ENCODE results near the gene SVIL. TPM values are rescaled to one million over a fixed set of nuclear protein-coding genes. Genes with fewer than 3 reads are reported as not detected.

SVIL gene
- total RNA-seq, 2 experiments from 2014 or later: 12.5 to 17.0 TPM

- DNase-seq (no peak), ATAC-seq (no peak)
- no peaks in the 10 kb centered on the region for H3K9me3 Mint-ChIP-seq (ENCODE audit: low read depth)
- intact Hi-C loops (cut with DNase I, micrococcal nuclease): no loop called here
- no peak overlapping the region for H3K4me3 Mint-ChIP-seq
- POLR2A ChIA-PET: no interaction called here
- H3K4me1 Mint-ChIP-seq: peaks cover 11% of the 10 kb centered on the region
- H3K27me3 Mint-ChIP-seq: peaks cover under 1% of the 10 kb centered on the region
- H3K36me3 Mint-ChIP-seq (ENCODE audit: low read depth): peaks cover 20% of the 10 kb centered on the region
- CTCF ChIA-PET: interaction anchor here (0.6 kb wide), 1 partner anchor 186 kb away, joined by 3 read pairs; no protein-coding TSS in a partner anchor
- no peak overlapping the region for H3K27ac Mint-ChIP-seq
These were observed 31.4 kb upstream of the SVIL start for GRCh38 chr10:29666201-29666600.

GRCh38 chr10:29663718-29664117, 28.9 kb upstream of the SVIL start:
- intact Hi-C loops (cut with DNase I, micrococcal nuclease): no loop called here
- POLR2A ChIA-PET: no interaction called here
- Mint-ChIP-seq H3K9me3 (ENCODE audit: low read depth) (no peaks in the 10 kb centered on the region), H3K4me3 (no peak overlapping the region), H3K36me3 (ENCODE audit: low read depth) (peaks cover 8% of the 10 kb centered on the region), H3K27ac (no peak overlapping the region), H3K27me3 (peaks cover 4% of the 10 kb centered on the region), H3K4me1 (peaks cover 23% of the 10 kb centered on the region)
- CTCF ChIA-PET: no interaction called here
- ATAC-seq (no peak), DNase-seq (no peak)

- Mint-ChIP-seq H3K36me3 (ENCODE audit: low read depth) (peaks cover 36% of the 10 kb centered on the region), H3K4me3 (peak overlapping the region; percentile 32), H3K9me3 (ENCODE audit: low read depth) (peaks cover 4% of the 10 kb centered on the region), H3K27me3 (peaks cover 4% of the 10 kb centered on the region), H3K4me1 (peaks cover 40% of the 10 kb centered on the region), H3K27ac (peak overlapping the region; percentile 6)
- intact Hi-C loops (cut with DNase I, micrococcal nuclease): loop anchor here (1.0 to 5.0 kb wide), 10 partner anchors 13 to 778 kb away; no protein-coding TSS in a partner anchor
- DNase-seq (peak; percentile 76), ATAC-seq (peak; percentile 99)
- POLR2A ChIA-PET: interaction anchor here (0.7 kb wide), 1 partner anchor 74 kb away, joined by 5 read pairs; no protein-coding TSS in a partner anchor
- CTCF ChIA-PET: no interaction called here
These were observed 24.5 kb upstream of the SVIL start for GRCh38 chr10:29658984-29659965.

- H3K4me1 Mint-ChIP-seq: peaks cover 40% of the 10 kb centered on the region
- POLR2A ChIA-PET: interaction anchor here (1.1 kb wide), 1 partner anchor 31 kb away, joined by 8 read pairs; no protein-coding TSS in a partner anchor
- peaks cover 4% of the 10 kb centered on the region for H3K9me3 Mint-ChIP-seq (ENCODE audit: low read depth)
- H3K27ac Mint-ChIP-seq: no peak overlapping the region
- DNase-seq: no peak
- intact Hi-C loops (cut with DNase I, micrococcal nuclease): loop anchor here (1.0 to 5.0 kb wide), 4 partner anchors 25 to 780 kb away; no protein-coding TSS in a partner anchor
- no peak overlapping the region for H3K4me3 Mint-ChIP-seq
- no peak for ATAC-seq
- CTCF ChIA-PET: interaction anchor here (0.9 to 1.7 kb wide), 2 partner anchors 9 to 31 kb away, joined by 6 to 9 read pairs; no protein-coding TSS in a partner anchor
- H3K36me3 Mint-ChIP-seq (ENCODE audit: low read depth): peaks cover 36% of the 10 kb centered on the region
- H3K27me3 Mint-ChIP-seq: peaks cover 4% of the 10 kb centered on the region
These were observed 23.0 kb upstream of the SVIL start for GRCh38 chr10:29657719-29658274.

GRCh38 chr10:29656451-29656992, 21.8 kb upstream of the SVIL start:
- Mint-ChIP-seq H3K9me3 (ENCODE audit: low read depth) (peaks cover 4% of the 10 kb centered on the region), H3K4me1 (peaks cover 39% of the 10 kb centered on the region), H3K36me3 (ENCODE audit: low read depth) (peaks cover 36% of the 10 kb centered on the region), H3K4me3 (no peak overlapping the region), H3K27ac (no peak overlapping the region), H3K27me3 (peaks cover 4% of the 10 kb centered on the region)
- intact Hi-C loops (cut with DNase I, micrococcal nuclease): loop anchor here in 1 of 2 experiments (5.0 kb wide), 2 partner anchors 244 to 781 kb away; no protein-coding TSS in a partner anchor
- DNase-seq: no peak
- no peak for ATAC-seq
- POLR2A ChIA-PET: no interaction called here
- CTCF ChIA-PET: no interaction called here

DNA sequence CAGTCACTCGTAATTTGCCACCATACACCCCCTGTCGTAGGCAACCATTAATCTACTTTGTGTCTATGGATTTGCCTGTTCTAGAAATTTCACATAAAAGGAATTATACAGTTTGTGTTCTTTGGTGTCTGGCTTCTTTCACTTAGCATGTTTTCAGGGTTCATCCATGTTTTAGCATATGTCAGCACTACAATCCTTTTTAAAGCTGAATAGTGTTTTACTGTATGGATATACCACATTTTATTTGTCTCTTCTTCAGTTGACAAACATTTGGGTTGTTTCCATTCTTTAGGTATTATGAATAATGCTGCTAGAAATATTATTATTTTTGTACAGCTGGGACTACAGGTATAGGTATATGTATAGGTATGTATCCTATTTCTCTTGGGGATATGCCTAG, 17.4 kb upstream of the SVIL start:
- peaks cover 4% of the 10 kb centered on the region for H3K9me3 Mint-ChIP-seq (ENCODE audit: low read depth)
- no peak for ATAC-seq
- POLR2A ChIA-PET: no interaction called here
- H3K4me1 Mint-ChIP-seq: peaks cover 34% of the 10 kb centered on the region
- no peaks in the 10 kb centered on the region for H3K27me3 Mint-ChIP-seq
- intact Hi-C loops (cut with DNase I, micrococcal nuclease): no loop called here
- no peak overlapping the region for H3K27ac Mint-ChIP-seq
- peaks cover 29% of the 10 kb centered on the region for H3K36me3 Mint-ChIP-seq (ENCODE audit: low read depth)
- no peak overlapping the region for H3K4me3 Mint-ChIP-seq
- CTCF ChIA-PET: no interaction called here
- no peak for DNase-seq

DNA sequence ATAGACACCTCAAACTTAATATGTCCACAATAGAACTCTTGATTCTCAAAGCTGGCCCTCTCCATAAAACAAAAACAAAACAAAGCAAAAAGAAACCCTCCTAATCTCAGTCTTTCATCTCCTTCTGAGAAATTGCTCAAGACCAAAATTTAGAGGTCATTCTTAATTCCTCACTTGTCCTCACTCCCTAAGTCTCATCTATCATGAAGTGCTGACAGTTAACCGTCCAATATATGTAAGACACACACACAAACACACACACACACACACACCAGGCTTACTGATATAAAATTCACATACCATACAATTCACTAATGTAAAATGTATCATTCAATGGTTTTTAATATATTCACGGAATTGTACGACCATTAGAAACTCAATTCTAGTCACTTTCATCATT, 17.0 kb upstream of the SVIL start:
- ChIA-PET CTCF (no interaction called here), POLR2A (no interaction called here)
- Mint-ChIP-seq H3K9me3 (ENCODE audit: low read depth) (peaks cover 4% of the 10 kb centered on the region), H3K4me3 (no peak overlapping the region), H3K27me3 (no peaks in the 10 kb centered on the region), H3K36me3 (ENCODE audit: low read depth) (peaks cover 25% of the 10 kb centered on the region), H3K27ac (no peak overlapping the region), H3K4me1 (peaks cover 37% of the 10 kb centered on the region)
- ATAC-seq (no peak), DNase-seq (no peak)
- intact Hi-C loops (cut with DNase I, micrococcal nuclease): no loop called here

GRCh38 chr10:29650552-29650944, 15.8 kb upstream of the SVIL start:
- ChIA-PET CTCF (no interaction called here), POLR2A (no interaction called here)
- no peak for DNase-seq
- H3K27me3 Mint-ChIP-seq: no peaks in the 10 kb centered on the region
- peaks cover 47% of the 10 kb centered on the region for H3K4me1 Mint-ChIP-seq
- no peak overlapping the region for H3K27ac Mint-ChIP-seq
- no peaks in the 10 kb centered on the region for H3K9me3 Mint-ChIP-seq (ENCODE audit: low read depth)
- H3K4me3 Mint-ChIP-seq: no peak overlapping the region
- H3K36me3 Mint-ChIP-seq (ENCODE audit: low read depth): peaks cover 14% of the 10 kb centered on the region
- intact Hi-C loops (cut with DNase I, micrococcal nuclease): no loop called here
- no peak for ATAC-seq

DNA sequence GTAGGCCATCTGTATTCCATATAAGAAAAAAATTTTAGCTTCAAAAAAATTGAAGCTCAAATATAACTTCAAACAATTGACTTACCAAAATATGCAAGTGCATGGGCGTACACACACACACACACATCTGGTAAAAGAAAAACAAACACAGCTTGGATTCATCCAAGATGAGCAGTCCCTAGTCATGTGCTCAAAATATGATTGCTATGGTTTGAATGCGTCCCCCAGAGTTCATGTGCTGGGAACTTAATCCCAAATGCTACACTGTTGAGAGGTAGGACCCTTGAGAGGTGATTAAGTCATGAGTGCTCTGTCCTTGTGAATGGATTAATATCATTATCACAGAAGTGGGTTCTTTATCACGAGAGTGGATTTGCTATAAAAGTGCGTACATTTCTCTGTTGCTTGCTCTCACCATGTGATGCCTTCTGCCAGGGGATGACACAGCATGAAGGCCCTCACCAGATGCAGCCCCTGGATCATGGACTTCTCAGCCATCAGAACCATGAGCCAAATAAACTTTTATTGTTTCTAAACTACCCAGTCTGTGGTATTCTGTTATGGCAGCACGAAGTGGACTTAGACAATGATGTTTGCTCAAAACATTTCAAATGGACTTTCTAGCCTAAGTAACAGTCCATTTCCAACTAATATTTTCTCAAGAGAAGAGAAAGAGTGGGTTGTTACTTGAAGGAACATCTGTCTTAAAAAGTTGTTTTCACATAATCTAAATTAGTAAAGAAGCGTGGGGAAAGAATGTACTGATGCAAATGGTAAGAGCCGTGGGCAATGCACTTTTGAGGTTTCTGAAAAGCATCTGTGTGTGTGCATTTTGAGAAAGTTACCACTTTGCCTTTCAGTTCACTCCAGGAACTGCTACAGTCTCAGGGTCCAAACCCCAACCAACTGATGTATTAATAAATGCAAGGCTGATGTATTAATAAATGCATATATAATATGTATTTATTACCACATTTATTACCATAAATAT, 15.1 kb upstream of the SVIL start:
- ATAC-seq (no peak), DNase-seq (no peak)
- Mint-ChIP-seq H3K9me3 (ENCODE audit: low read depth) (no peaks in the 10 kb centered on the region), H3K27me3 (no peaks in the 10 kb centered on the region), H3K36me3 (ENCODE audit: low read depth) (peaks cover 7% of the 10 kb centered on the region), H3K4me3 (no peak overlapping the region), H3K4me1 (peaks cover 47% of the 10 kb centered on the region), H3K27ac (no peak overlapping the region)
- ChIA-PET POLR2A (no interaction called here), CTCF (interaction anchor here (3.4 kb wide), 1 partner anchor 8 kb away, joined by 9 read pairs; no protein-coding TSS in a partner anchor)
- intact Hi-C loops (cut with DNase I, micrococcal nuclease): no loop called here

DNA sequence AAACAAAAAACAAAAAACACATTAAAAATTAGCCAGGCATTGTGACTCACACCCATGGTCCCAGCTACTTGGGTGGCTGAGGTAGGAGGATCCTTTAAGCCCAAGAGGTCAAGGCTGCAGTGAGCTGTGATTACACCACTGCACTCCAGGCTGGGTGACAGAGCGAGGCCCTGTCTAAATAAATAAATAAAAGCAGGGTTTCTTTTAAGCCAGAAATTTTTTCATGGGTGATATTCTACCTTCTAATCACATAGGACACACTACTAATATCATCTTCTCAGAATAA, 14.2 kb upstream of the SVIL start:
- ATAC-seq (no peak), DNase-seq (no peak)
- Mint-ChIP-seq H3K36me3 (ENCODE audit: low read depth) (peaks cover 3% of the 10 kb centered on the region), H3K27me3 (no peaks in the 10 kb centered on the region), H3K4me1 (peaks cover 51% of the 10 kb centered on the region), H3K27ac (no peak overlapping the region), H3K4me3 (no peak overlapping the region), H3K9me3 (ENCODE audit: low read depth) (no peaks in the 10 kb centered on the region)
- CTCF ChIA-PET: interaction anchor here (3.4 kb wide), 1 partner anchor 9 kb away, joined by 9 read pairs; no protein-coding TSS in a partner anchor
- POLR2A ChIA-PET: no interaction called here
- intact Hi-C loops (cut with DNase I, micrococcal nuclease): no loop called here

All from activated CD4-positive, alpha-beta T cell treated with anti-CD3 and anti-CD28 coated beads for 36 hours (primary cell).